Gastrocnemius medialis (tissue), 4 donors: Measurements from ENCODE around the gene TMEM150B.

ENCODE experiments used
- CTCF ChIP-seq, 5 experiments: fragments of 450-650 bp in 3 of 5; fragments of 200-600 bp in 2 of 5; sonication (generic) in 2 of 5; IDR thresholded peaks in 4 of 5; conservative IDR thresholded peaks in 1 of 5; 1 replicate in 4 of 5; 2 replicates in 1 of 5; pipeline ENCODE4 v1.5.1; 2016 to 2019; ENCODE audit warnings: antibody characterized with exemption in 5 of 5, mild to moderate bottlenecking in 3 of 5, moderate library complexity in 3 of 5
- POLR2A ChIP-seq, 2 donors: fragments of 450-650 bp; IDR thresholded peaks; one replicate each; pipeline ENCODE4 v1.6.1; 2017; ENCODE audit warnings: antibody characterized with exemption in 2 of 2, mild to moderate bottlenecking in 2 of 2, moderate library complexity in 2 of 2

GRCh38 chr19:55365245-55365644 lies 40.1 kb upstream of the TMEM150B start:
- TF ChIP-seq POLR2A (IDR thresholded peaks at IDR 0.05) (no peak), CTCF (IDR thresholded peaks at IDR 0.05 in 4 of 5, conservative IDR thresholded peaks at IDR 0.05 in 1 of 5) (no peak)
